Transverse colon (tissue), 4 donors: Measurements from ENCODE around the gene NFKB2.

Source experiments
- CTCF ChIP-seq, 5 experiments: fragments of 200-600 bp in 3 of 5; fragments of 450-650 bp in 2 of 5; sonication (generic) in 3 of 5; IDR thresholded peaks; 1 replicate in 2 of 5; 2 replicates in 3 of 5; pipeline ENCODE4 v1.5.1; 2016 to 2017; ENCODE audit warnings: antibody characterized with exemption in 5 of 5, inconsistent platforms in 3 of 5, mild to moderate bottlenecking in 2 of 5, moderate library complexity in 1 of 5
- POLR2A ChIP-seq: fragments of 450-650 bp; IDR thresholded peaks from one replicate; pipeline ENCODE4 v1.6.1; 2016; ENCODE audit warnings: antibody characterized with exemption, mild to moderate bottlenecking, moderate library complexity
- POLR2AphosphoS5 ChIP-seq, 3 donors: sonication (generic); formaldehyde crosslinking; IDR thresholded peaks; one replicate each; pipeline ENCODE4 v1.6.1; 2016; ENCODE audit warnings: antibody characterized with exemption in 3 of 3

- no peak for TF ChIP-seq POLR2AphosphoS5 (IDR thresholded peaks at IDR 0.05)
- TF ChIP-seq CTCF (IDR thresholded peaks at IDR 0.05) = no peak
- no peak for TF ChIP-seq POLR2A
Measured at GRCh38 chr10:102358712-102359382, 36.7 kb upstream of the NFKB2 start.
